ENCODE data around the gene PJVK. TPM values are rescaled to one million over a fixed set of nuclear protein-coding genes. Genes with fewer than 3 reads are reported as not detected.
A peak's percentile ranks its signal among the peaks of the same experiment; 100 is the strongest.

PJVK gene, protein sequence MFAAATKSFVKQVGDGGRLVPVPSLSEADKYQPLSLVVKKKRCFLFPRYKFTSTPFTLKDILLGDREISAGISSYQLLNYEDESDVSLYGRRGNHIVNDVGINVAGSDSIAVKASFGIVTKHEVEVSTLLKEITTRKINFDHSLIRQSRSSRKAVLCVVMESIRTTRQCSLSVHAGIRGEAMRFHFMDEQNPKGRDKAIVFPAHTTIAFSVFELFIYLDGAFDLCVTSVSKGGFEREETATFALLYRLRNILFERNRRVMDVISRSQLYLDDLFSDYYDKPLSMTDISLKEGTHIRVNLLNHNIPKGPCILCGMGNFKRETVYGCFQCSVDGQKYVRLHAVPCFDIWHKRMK
- 1 to 10 TPM in 3 of 4 donors, under 1 TPM in 1; 0.84 to 6.6 (median 1.2) TPM for total RNA-seq

DNA sequence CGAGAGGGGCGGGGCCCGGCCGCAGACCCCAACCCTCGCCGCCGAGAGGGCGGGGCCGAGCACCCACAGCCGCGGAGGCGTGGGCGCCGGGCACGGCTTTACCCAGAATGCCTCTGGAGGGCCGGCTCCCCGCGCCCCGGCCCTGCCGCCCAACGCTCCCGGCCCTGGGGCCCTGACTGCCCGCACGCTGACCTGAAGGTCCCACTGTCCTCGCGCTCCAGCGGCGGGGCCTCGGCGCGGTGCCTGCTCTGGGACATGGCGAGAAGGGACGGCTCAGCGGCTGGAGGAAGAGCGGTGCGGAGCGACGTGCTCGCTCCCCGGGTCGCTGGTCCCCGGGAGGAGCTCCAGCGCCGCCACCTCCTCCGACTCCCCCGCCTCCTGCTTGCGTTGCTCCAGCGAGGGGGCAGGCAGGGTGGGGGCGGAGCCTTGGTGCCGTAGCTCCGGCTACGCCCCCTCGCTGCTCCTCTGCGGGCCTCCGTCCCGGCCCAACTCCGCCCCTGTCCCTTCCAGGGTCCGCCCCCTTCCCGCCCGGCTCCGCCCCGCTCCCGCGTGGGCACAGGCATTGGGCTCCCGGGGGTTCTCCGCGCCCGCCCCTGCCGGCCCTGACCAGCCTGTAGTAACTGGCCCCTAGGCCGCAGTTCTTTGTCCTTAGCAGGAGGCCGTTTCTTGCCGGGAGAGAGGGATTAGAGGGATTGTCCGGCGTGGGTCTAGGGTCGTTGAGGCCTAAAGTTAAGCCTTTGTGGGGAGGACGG, at the start of gene PJVK, which contains the start of gene PRKRA:
PJVK (plus strand) TSS at position 605 of the 752 bp plus-strand sequence. CDS start 2,032 bp downstream, outside the sequence.
PRKRA (minus strand) TSS at position 402 of the 752 bp plus-strand sequence; CDS start at position 257, 145 bp downstream.
- peak within 1 kb of the TSS; percentile 82 for H3K4me3 ChIP-seq (ENCODE audit: low read depth, poor library complexity, severe bottlenecking)
- TF ChIP-seq, protein P1, sequence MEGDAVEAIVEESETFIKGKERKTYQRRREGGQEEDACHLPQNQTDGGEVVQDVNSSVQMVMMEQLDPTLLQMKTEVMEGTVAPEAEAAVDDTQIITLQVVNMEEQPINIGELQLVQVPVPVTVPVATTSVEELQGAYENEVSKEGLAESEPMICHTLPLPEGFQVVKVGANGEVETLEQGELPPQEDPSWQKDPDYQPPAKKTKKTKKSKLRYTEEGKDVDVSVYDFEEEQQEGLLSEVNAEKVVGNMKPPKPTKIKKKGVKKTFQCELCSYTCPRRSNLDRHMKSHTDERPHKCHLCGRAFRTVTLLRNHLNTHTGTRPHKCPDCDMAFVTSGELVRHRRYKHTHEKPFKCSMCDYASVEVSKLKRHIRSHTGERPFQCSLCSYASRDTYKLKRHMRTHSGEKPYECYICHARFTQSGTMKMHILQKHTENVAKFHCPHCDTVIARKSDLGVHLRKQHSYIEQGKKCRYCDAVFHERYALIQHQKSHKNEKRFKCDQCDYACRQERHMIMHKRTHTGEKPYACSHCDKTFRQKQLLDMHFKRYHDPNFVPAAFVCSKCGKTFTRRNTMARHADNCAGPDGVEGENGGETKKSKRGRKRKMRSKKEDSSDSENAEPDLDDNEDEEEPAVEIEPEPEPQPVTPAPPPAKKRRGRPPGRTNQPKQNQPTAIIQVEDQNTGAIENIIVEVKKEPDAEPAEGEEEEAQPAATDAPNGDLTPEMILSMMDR (IDR thresholded peaks at IDR 0.05): peak in 1 of 3 donors; percentile 31
- peak in 1 of 2 donors; percentile 61 for TF ChIP-seq POLR2A (IDR thresholded peaks at IDR 0.05)
- intact Hi-C loops (cut with DNase I; ENCODE audit: low total_unique reads): no loop called here
- peak; percentile 96 to 99 for DNase-seq (ENCODE audit: low spot score in 2 of 2)
- 2% methylated on average over 31 to 37 of the region's 76 CpGs for WGBS, 2 donors

DNA sequence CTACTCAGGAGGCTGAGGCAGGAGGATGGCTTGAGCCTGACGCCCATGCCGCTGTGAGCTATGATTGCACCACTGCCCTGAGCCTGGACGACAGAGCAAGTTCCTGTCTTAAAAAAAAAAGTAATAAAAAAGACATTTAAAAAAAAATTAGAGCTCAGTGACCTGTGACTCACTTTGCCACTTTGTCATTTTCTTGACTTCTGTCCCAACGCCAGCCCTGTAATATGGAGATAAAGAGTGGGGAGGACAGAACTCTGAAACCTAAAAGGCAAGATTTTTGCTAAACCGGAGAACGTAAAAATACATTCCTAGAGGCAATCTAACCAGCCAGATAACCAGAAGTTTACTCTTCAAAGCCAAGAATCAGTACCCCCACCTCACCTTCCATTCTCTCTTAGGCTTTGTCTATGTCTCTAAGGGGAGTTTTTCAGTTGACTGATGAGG, 49.2 kb upstream of the PJVK start:
- WGBS, 2 donors: 66 to 69% methylated on average over 6 of the region's 6 CpGs
- no peak overlapping the region for H3K4me3 ChIP-seq (ENCODE audit: low read depth, poor library complexity, severe bottlenecking)
- no peak for DNase-seq (ENCODE audit: low spot score in 2 of 2)
- TF ChIP-seq, protein P1 (IDR thresholded peaks at IDR 0.05): no peak
- no peak for TF ChIP-seq POLR2A (IDR thresholded peaks at IDR 0.05)
- intact Hi-C loops (cut with DNase I; ENCODE audit: low total_unique reads): no loop called here

- no peak for DNase-seq (ENCODE audit: low spot score in 2 of 2)
- intact Hi-C loops (cut with DNase I; ENCODE audit: low total_unique reads): no loop called here
- WGBS, 2 donors: 71 to 78% methylated on average over 3 of the region's 3 CpGs
- TF ChIP-seq, protein P1 (IDR thresholded peaks at IDR 0.05): no peak
- no peak for TF ChIP-seq POLR2A (IDR thresholded peaks at IDR 0.05)
- H3K4me3 ChIP-seq (ENCODE audit: low read depth, poor library complexity, severe bottlenecking): no peak overlapping the region
Observed at GRCh38 chr2:178403671-178404306, 47.4 kb upstream of the PJVK start.

DNA sequence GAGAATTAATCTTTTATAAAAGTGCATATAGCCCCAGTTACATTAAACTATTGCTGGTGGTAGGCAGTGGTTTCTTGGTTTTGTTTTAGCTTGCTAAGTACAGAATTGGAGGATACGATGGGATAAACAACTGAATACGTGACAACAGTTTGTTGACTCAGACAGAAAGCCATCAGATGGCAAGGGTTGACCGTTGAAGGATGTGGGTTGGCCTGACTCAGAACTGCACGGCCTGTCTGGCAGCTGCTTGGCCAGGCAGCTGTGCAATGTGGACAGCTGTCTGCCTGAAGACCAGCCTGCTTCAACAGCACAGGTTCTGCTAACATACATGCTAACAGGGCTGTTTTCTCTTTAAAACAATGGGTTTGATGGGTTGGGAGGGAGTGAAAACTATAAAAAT, 46.8 kb upstream of the PJVK start:
- intact Hi-C loops (cut with DNase I; ENCODE audit: low total_unique reads): no loop called here
- 35 to 41% methylated on average over 4 of the region's 4 CpGs for WGBS, 2 donors
- TF ChIP-seq, protein P1 (IDR thresholded peaks at IDR 0.05): no peak
- TF ChIP-seq POLR2A (IDR thresholded peaks at IDR 0.05): no peak
- DNase-seq (ENCODE audit: low spot score in 2 of 2): no peak
- no peak overlapping the region for H3K4me3 ChIP-seq (ENCODE audit: low read depth, poor library complexity, severe bottlenecking)

DNA sequence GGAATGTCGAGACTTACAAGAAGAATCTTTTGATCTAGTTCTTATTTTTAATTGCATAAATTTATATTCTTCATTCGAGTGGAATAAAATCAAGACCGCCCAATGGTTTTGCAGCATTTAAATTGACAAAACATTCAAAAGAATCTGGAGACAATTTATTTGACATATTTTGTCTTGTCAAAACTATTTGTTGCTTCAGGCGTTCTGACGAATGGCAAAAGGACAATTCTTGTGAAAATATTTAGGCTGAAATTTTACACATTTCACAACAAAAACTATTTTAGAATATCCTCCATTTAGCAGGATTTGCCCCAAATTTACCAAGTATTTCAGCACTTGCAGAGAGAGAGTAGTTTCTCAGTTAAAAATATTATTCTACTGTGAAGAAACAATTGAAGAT, 41.9 kb upstream of the PJVK start:
- no peak for DNase-seq (ENCODE audit: low spot score in 2 of 2)
- 63 to 64% methylated on average over 5 of the region's 5 CpGs for WGBS, 2 donors
- TF ChIP-seq, protein P1 (IDR thresholded peaks at IDR 0.05): no peak
- no peak for TF ChIP-seq POLR2A (IDR thresholded peaks at IDR 0.05)
- H3K4me3 ChIP-seq (ENCODE audit: low read depth, poor library complexity, severe bottlenecking): no peak overlapping the region
- intact Hi-C loops (cut with DNase I; ENCODE audit: low total_unique reads): no loop called here

All from lower leg skin (tissue), 4 donors.